HCT116 (cell line): Measurements from ENCODE around the gene KHK. TPM values are rescaled to one million over a fixed set of nuclear protein-coding genes. Genes with fewer than 3 reads are reported as not detected.

Source experiments
- ATAC-seq: fragments of 200-7000 bp; cut with Tn5 transposase; 2 replicates; pipeline ENCODE4 v1.9.1; 2020; ENCODE audit warnings: mild to moderate bottlenecking, moderate library complexity
- BruUV-seq: library from RNA; stranded (reverse); fragments of 400-500 nt; replicated peaks from 2 replicates; lab custom pipeline; 2021; lab: Mats Ljungman, UMichigan
- CTCF ChIA-PET: fragments of 300-600 bp; sonication (Branson Sonifier 250); formaldehyde crosslinking; loops from one replicate; lab custom pipeline; 2021; ENCODE audit warnings: antibody characterized with exemption; lab: Charles Lee
- POLR2A ChIA-PET: fragments of 300-600, 350-600 bp; sonication (Branson Sonifier 250); formaldehyde crosslinking; loops from one replicate; lab custom pipeline; 2021; ENCODE audit warnings: antibody characterized with exemption; lab: Charles Lee
- RAD21 ChIA-PET, 2 experiments: fragments of 300-600 bp; sonication (Branson Sonifier 250); formaldehyde crosslinking; loops; one replicate each; lab custom pipeline; 2023; ENCODE audit warnings: low total read pairs in 2 of 2; ENCODE audit not compliant: uncharacterized antibody in 2 of 2, unreplicated experiment in 2 of 2, low non-redundant PET in 1 of 2; lab: Charles Lee
- DNase-seq: peaks from one replicate; pipeline ENCODE4 v3.0.0-alpha.2; 2010; ENCODE audit warnings: low read depth, low spot score
- H2AFZ ChIP-seq: fragments of 200-600 bp; shearing (Covaris generic), sonication (generic); 2 replicates; pipeline ENCODE4 v1.6.1; 2017; ENCODE audit warnings: low read depth, mixed run types, mixed read lengths, antibody characterized with exemption, low read length; ENCODE audit not compliant: poor library complexity, severe bottlenecking
- H3K27ac ChIP-seq: 2 replicates; pipeline ENCODE4 v1.5.1; 2012; ENCODE audit warnings: low read depth, low read length
- H3K27me3 ChIP-seq: fragments of 200-600 bp; sonication (generic); 2 replicates; pipeline ENCODE4 v1.6.1; 2016; ENCODE audit warnings: mixed run types, low read length, mixed read lengths; ENCODE audit not compliant: insufficient read depth
- H3K36me3 ChIP-seq, 2 experiments: fragments of 200-500 bp in 1 of 2; fragments of 200-600 bp in 1 of 2; sonication (Bioruptor generic) in 1 of 2; sonication (generic) in 1 of 2; 2 replicates each; pipeline versions ENCODE4 v1.5.1 to v1.6.1; 2014 to 2016; ENCODE audit warnings: low read length in 2 of 2, inconsistent platforms in 1 of 2, mixed read lengths in 1 of 2, mixed run types in 1 of 2; ENCODE audit not compliant: insufficient read depth in 2 of 2, control insufficient read depth in 1 of 2
- H3K4me1 ChIP-seq, 2 experiments: fragments of 200-600 bp in 1 of 2; sonication (generic) in 1 of 2; 2 replicates each; pipeline versions ENCODE4 v1.5.1 to v1.6.1; 2012 to 2017; ENCODE audit warnings: low read length in 2 of 2, inconsistent platforms in 1 of 2, mild to moderate bottlenecking in 1 of 2, mixed read lengths in 1 of 2, mixed run types in 1 of 2, moderate library complexity in 1 of 2; ENCODE audit not compliant: insufficient read depth in 2 of 2, control insufficient read depth in 1 of 2
- H3K4me2 ChIP-seq: fragments of 200-600 bp; sonication (generic); 2 replicates; pipeline ENCODE4 v1.6.1; 2017; ENCODE audit warnings: mixed run types, low read length, mixed read lengths
- H3K4me3 ChIP-seq, 2 experiments: fragments of 200-600 bp in 1 of 2; sonication (generic) in 1 of 2; replicated peaks in 1 of 2; 2 replicates each; pipeline ENCODE4 v1.5.1; 2011 to 2016; ENCODE audit warnings: low read length in 2 of 2, control low read depth in 1 of 2, low read depth in 1 of 2, mild to moderate bottlenecking in 1 of 2, mixed read lengths in 1 of 2, mixed run types in 1 of 2
- H3K79me2 ChIP-seq: fragments of 200-600 bp; sonication (generic); 2 replicates; pipeline ENCODE4 v1.6.1; 2017; ENCODE audit warnings: mild to moderate bottlenecking, mixed run types, low read length, moderate library complexity, mixed read lengths; ENCODE audit not compliant: insufficient read depth
- H3K9ac ChIP-seq: fragments of 200-600 bp; sonication (generic); 2 replicates; pipeline ENCODE4 v1.6.1; 2016; ENCODE audit warnings: low read length, mixed read lengths
- H3K9me2 ChIP-seq: fragments of 200-600 bp; sonication (generic), shearing (Covaris generic); 2 replicates; pipeline ENCODE4 v1.6.1; 2017; ENCODE audit warnings: mixed run types, mild to moderate bottlenecking, moderate library complexity; ENCODE audit not compliant: insufficient read depth
- H3K9me3 ChIP-seq, 2 experiments: fragments of 200-500 bp in 1 of 2; fragments of 200-600 bp in 1 of 2; sonication (Bioruptor generic) in 1 of 2; sonication (generic) in 1 of 2; 2 replicates each; pipeline ENCODE4 v1.6.1; 2014 to 2017; ENCODE audit warnings: low read length in 2 of 2, mixed read lengths in 2 of 2, inconsistent platforms in 1 of 2, low read depth in 1 of 2, mild to moderate bottlenecking in 1 of 2, mixed run types in 1 of 2, moderate library complexity in 1 of 2; ENCODE audit not compliant: control insufficient read depth in 1 of 2, insufficient read depth in 1 of 2
- H4K20me1 ChIP-seq: fragments of 200-600 bp; sonication (generic), shearing (Covaris generic); 2 replicates; pipeline ENCODE4 v1.6.1; 2017; ENCODE audit warnings: mixed run types, mild to moderate bottlenecking, moderate library complexity; ENCODE audit not compliant: insufficient read depth
- CEBPB ChIP-seq: IDR thresholded peaks from 2 replicates; pipeline ENCODE4 v1.6.1; 2012; ENCODE audit warnings: low read depth
- CTCF ChIP-seq, 3 experiments: fragments of 200-600 bp in 1 of 3; sonication (generic) in 1 of 3; IDR thresholded peaks in 2 of 3; conservative IDR thresholded peaks in 1 of 3; 2 replicates each; pipeline ENCODE4 v1.5.1; 2012 to 2017; ENCODE audit warnings: low read depth in 2 of 3, low read length in 2 of 3, antibody characterized with exemption in 1 of 3, borderline replicate concordance in 1 of 3, control low read depth in 1 of 3, mild to moderate bottlenecking in 1 of 3, mixed read lengths in 1 of 3, mixed run types in 1 of 3, moderate library complexity in 1 of 3; ENCODE audit not compliant: insufficient read depth in 1 of 3
- EGR1 ChIP-seq: IDR thresholded peaks from 2 replicates; pipeline ENCODE4 v1.6.1; 2012; ENCODE audit warnings: low read depth
- EZH2phosphoT487 ChIP-seq: fragments of 200-600 bp; IDR thresholded peaks from 2 replicates; pipeline ENCODE4 v1.6.1; 2018; ENCODE audit warnings: antibody characterized with exemption, borderline replicate concordance
- JUND ChIP-seq: IDR thresholded peaks from 2 replicates; pipeline ENCODE4 v1.6.1; 2012
- POLR2A ChIP-seq: IDR thresholded peaks from 2 replicates; pipeline ENCODE4 v1.7.0; 2011; ENCODE audit warnings: borderline replicate concordance; ENCODE audit not compliant: insufficient read depth, insufficient read length; ENCODE audit errors: extremely low read depth
- POLR2AphosphoS5 ChIP-seq: IDR thresholded peaks from 2 replicates; pipeline ENCODE4 v1.6.1; 2011; ENCODE audit warnings: mild to moderate bottlenecking, low read depth, low read length, moderate library complexity
- SP1 ChIP-seq: IDR thresholded peaks from 2 replicates; pipeline ENCODE4 v1.6.1; 2012; ENCODE audit warnings: low read depth
- ZBTB33 ChIP-seq: IDR thresholded peaks from 2 replicates; pipeline ENCODE4 v1.6.1; 2011; ENCODE audit warnings: mild to moderate bottlenecking, low read length, moderate library complexity; ENCODE audit not compliant: insufficient replicate concordance; ENCODE audit errors: extremely low read depth
- ZFX ChIP-seq: fragments of 450-650 bp; IDR thresholded peaks from 2 replicates; pipeline ENCODE4 v1.6.1; 2017
- ZNF274 ChIP-seq: fragments of 200-500 bp; sonication (Bioruptor generic); IDR thresholded peaks from 2 replicates; pipeline ENCODE4 v1.6.1; 2014; ENCODE audit warnings: mild to moderate bottlenecking, low read depth, low read length, inconsistent platforms
- intact Hi-C: fragments of 100-400 bp; cut with micrococcal nuclease; formaldehyde crosslinking; loops from 2 replicates; pipeline ENCODE4 v1.10.0; 2022
- total RNA-seq: library from RNA; stranded (reverse); gene quantifications from one replicate; pipeline ENCODE4 v1.2.1, GENCODE V29; 2021; ENCODE audit not compliant: unreplicated experiment

KHK gene
- total RNA-seq, 1 experiment from 2014 or later: 6.7 TPM

GRCh38 chr2:27053321-27053720 lies 33.3 kb upstream of the KHK start:
- intact Hi-C loops: no loop called here
- CTCF ChIA-PET: no interaction called here

More at GRCh38 chr2:27053321-27053720, 33.3 kb upstream of the KHK start:
- Histone ChIP-seq H3K9me3 (no peaks in the 10 kb centered on the region), H3K9ac (no peak overlapping the region), H3K79me2 (no peaks in the 10 kb centered on the region), H3K9me2 (no peaks in the 10 kb centered on the region), H3K36me3 (peaks cover 9 to 17% of the 10 kb centered on the region in 2 experiments; a peak in 2 of 4 replicates), H2AFZ (no peak overlapping the region), H3K4me1 (peaks cover 11 to 25% of the 10 kb centered on the region in 2 experiments), H3K4me3 (no peak overlapping the region), H3K27me3 (no peaks in the 10 kb centered on the region), H3K4me2 (no peak overlapping the region), H4K20me1 (no peaks in the 10 kb centered on the region), H3K27ac (no peak overlapping the region)
- ATAC-seq (no peak), DNase-seq (no peak)
- no peak for TF ChIP-seq EGR1
- no peak for TF ChIP-seq POLR2AphosphoS5
- TF ChIP-seq ZFX: no peak
- TF ChIP-seq ZBTB33: no peak
- TF ChIP-seq POLR2A: no peak
- TF ChIP-seq JUND: no peak
- no peak for TF ChIP-seq ZNF274
- TF ChIP-seq CTCF (IDR thresholded peaks at IDR 0.05 in 2 of 3, conservative IDR thresholded peaks at IDR 0.05 in 1 of 3; ENCODE audit: borderline replicate concordance in 1 of 3, insufficient read depth in 1 of 3, low read depth in 2 of 3, low read length in 2 of 3): no peak
- no peak for TF ChIP-seq EZH2phosphoT487
- TF ChIP-seq CEBPB: no peak
- no peak for TF ChIP-seq SP1
- ChIA-PET RAD21 (no interaction called here), POLR2A (no interaction called here)
- no TSS peak for BruUV-seq
